Activated T-cell treated with anti-CD3 and anti-CD28 coated beads, Interleukin-2, amount 50 U/mL, for 24 hours (primary cell): ENCODE measurements around the gene MKLN1.

Source experiments
- DNase-seq: peaks from one replicate; pipeline ENCODE4 v3.0.0-alpha.2; 2020
- H3K27ac Mint-ChIP-seq: 2 replicates; pipeline ENCODE4 v1.8.0; 2020; ENCODE audit warnings: mild to moderate bottlenecking, mixed read lengths
- H3K27me3 Mint-ChIP-seq: 2 replicates; pipeline ENCODE4 v1.8.0; 2020; ENCODE audit warnings: mixed read lengths
- H3K36me3 Mint-ChIP-seq: 2 replicates; pipeline ENCODE4 v1.8.0; 2020; ENCODE audit warnings: low read depth, mixed read lengths
- H3K4me1 Mint-ChIP-seq: 2 replicates; pipeline ENCODE4 v1.8.0; 2020; ENCODE audit warnings: low read depth, mixed read lengths
- H3K4me3 Mint-ChIP-seq: 2 replicates; pipeline ENCODE4 v1.8.0; 2020; ENCODE audit warnings: mild to moderate bottlenecking, moderate library complexity, mixed read lengths
- H3K9me3 Mint-ChIP-seq: 2 replicates; pipeline ENCODE4 v1.8.0; 2020; ENCODE audit warnings: mixed read lengths

The MKLN1 gene

DNA sequence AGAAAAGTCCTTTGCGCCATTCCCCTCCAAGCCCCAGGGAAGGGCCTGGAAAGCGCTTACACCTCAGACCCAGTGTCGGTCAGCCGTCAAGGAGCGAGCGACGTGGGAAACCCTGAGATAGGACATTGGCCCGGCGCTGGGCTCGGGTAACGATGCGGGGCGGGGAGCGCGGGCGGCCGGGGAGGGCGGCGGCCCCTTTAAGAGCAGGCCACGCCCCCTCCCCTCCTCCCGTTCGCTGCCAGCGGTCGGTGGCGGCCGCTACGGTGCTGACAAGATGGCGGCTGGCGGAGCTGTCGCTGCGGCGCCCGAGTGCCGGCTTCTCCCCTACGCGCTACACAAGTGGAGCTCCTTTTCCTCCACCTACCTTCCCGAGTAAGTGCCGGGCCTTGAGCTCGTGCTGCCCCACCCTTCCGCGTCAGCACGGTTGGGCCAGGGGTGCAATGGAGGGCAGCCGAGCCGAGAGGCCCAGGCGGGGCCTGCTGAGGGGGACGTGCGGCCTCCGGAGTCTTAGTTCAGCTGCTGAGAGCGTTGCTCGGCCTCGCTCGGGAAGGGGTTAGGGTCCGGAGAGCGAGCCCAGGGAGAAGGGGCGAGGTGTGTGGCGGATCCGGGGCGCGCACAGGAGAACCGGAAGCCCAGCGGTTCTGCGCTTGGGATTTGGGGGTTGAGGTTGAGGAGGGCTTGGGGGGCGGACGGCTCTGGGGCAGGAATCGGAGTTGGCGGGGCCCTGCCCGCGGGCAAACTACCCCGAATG is at the start of gene MKLN1:
Gene MKLN1, plus strand, starts transcription at position 251 of the 751 bp plus-strand sequence. Its CDS starts 24 bp downstream, at position 275.
- no peaks in the 10 kb centered on the region for H3K27me3 Mint-ChIP-seq

DNA sequence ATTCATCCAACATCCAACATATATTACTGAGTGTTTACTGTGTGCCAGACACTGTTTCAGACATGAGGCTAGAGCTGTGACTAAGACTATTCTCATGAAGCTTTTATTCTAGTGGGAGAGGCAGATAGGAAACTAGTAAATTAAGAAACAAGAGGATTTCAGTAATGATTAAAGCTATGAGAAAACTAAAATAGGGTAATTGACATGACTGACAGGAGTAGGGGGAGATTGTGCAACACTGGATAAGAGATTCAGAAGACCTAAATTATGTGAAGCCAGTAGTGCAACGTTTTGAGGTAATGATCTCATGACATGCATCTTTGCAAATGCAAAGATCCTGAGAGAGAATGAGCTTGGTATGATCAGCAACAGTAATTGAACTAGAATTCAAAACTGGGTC is 48.6 kb upstream of the MKLN1 start:
- DNase-seq: no peak
- H3K4me1 Mint-ChIP-seq: no peaks in the 10 kb centered on the region
- H3K36me3 Mint-ChIP-seq: no peaks in the 10 kb centered on the region
- H3K4me3 Mint-ChIP-seq: no peak overlapping the region
- H3K27ac Mint-ChIP-seq: no peak overlapping the region
- no peaks in the 10 kb centered on the region for H3K9me3 Mint-ChIP-seq
- no peaks in the 10 kb centered on the region for H3K27me3 Mint-ChIP-seq

More for the DNA sequence above, at the start of gene MKLN1:
- H3K36me3 Mint-ChIP-seq: peaks cover 19% of the 10 kb centered on the region
- peak within 1 kb of the TSS; percentile 99 for H3K4me3 Mint-ChIP-seq
- H3K9me3 Mint-ChIP-seq: no peaks in the 10 kb centered on the region
- peak; percentile 92 for DNase-seq
- peak within 1 kb of the TSS; percentile 99 for H3K27ac Mint-ChIP-seq
- peaks cover 66% of the 10 kb centered on the region for H3K4me1 Mint-ChIP-seq

- Mint-ChIP-seq H3K4me1 (no peaks in the 10 kb centered on the region), H3K36me3 (no peaks in the 10 kb centered on the region), H3K27ac (no peak overlapping the region), H3K4me3 (no peak overlapping the region), H3K27me3 (no peaks in the 10 kb centered on the region), H3K9me3 (no peaks in the 10 kb centered on the region)
- DNase-seq: no peak
Measured at GRCh38 chr7:131281266-131282048, 46.2 kb upstream of the MKLN1 start.

GRCh38 chr7:131284702-131285419 is 42.8 kb upstream of the MKLN1 start:
- Mint-ChIP-seq H3K4me1 (no peaks in the 10 kb centered on the region), H3K27me3 (no peaks in the 10 kb centered on the region), H3K9me3 (peaks cover 12% of the 10 kb centered on the region), H3K4me3 (no peak overlapping the region), H3K27ac (no peak overlapping the region), H3K36me3 (no peaks in the 10 kb centered on the region)
- no peak for DNase-seq

- H3K27me3 Mint-ChIP-seq: no peaks in the 10 kb centered on the region
- H3K4me1 Mint-ChIP-seq: no peaks in the 10 kb centered on the region
- H3K4me3 Mint-ChIP-seq: no peak overlapping the region
- H3K27ac Mint-ChIP-seq: no peak overlapping the region
- H3K9me3 Mint-ChIP-seq: peaks cover 12% of the 10 kb centered on the region
- DNase-seq: no peak
- H3K36me3 Mint-ChIP-seq: no peaks in the 10 kb centered on the region
Measured at GRCh38 chr7:131285556-131285955, 42.1 kb upstream of the MKLN1 start.

- no peaks in the 10 kb centered on the region for H3K4me1 Mint-ChIP-seq
Measured at GRCh38 chr7:131288450-131288849, 39.2 kb upstream of the MKLN1 start.

GRCh38 chr7:131289051-131289450 is 38.6 kb upstream of the MKLN1 start:
- H3K4me3 Mint-ChIP-seq: no peak overlapping the region
- H3K27me3 Mint-ChIP-seq: no peaks in the 10 kb centered on the region
- no peaks in the 10 kb centered on the region for H3K36me3 Mint-ChIP-seq
- DNase-seq: no peak
- H3K27ac Mint-ChIP-seq: no peak overlapping the region
- peaks cover 12% of the 10 kb centered on the region for H3K9me3 Mint-ChIP-seq
- no peaks in the 10 kb centered on the region for H3K4me1 Mint-ChIP-seq

More at GRCh38 chr7:131288450-131288849, 39.2 kb upstream of the MKLN1 start:
- Mint-ChIP-seq H3K4me3 (no peak overlapping the region), H3K27ac (no peak overlapping the region), H3K27me3 (no peaks in the 10 kb centered on the region), H3K9me3 (peaks cover 12% of the 10 kb centered on the region), H3K36me3 (no peaks in the 10 kb centered on the region)
- DNase-seq: no peak

- Mint-ChIP-seq H3K27ac (no peak overlapping the region), H3K9me3 (peaks cover 12% of the 10 kb centered on the region)
Measured at GRCh38 chr7:131292141-131292905, 35.4 kb upstream of the MKLN1 start.

GRCh38 chr7:131293018-131293417 is 34.7 kb upstream of the MKLN1 start:
- Mint-ChIP-seq H3K27ac (no peak overlapping the region), H3K36me3 (no peaks in the 10 kb centered on the region)
- DNase-seq: no peak

More at GRCh38 chr7:131292141-131292905, 35.4 kb upstream of the MKLN1 start:
- DNase-seq: no peak
- Mint-ChIP-seq H3K4me1 (no peaks in the 10 kb centered on the region), H3K4me3 (no peak overlapping the region), H3K36me3 (no peaks in the 10 kb centered on the region), H3K27me3 (no peaks in the 10 kb centered on the region)

GRCh38 chr7:131294553-131294952 is 33.1 kb upstream of the MKLN1 start:
- DNase-seq: no peak
- H3K27ac Mint-ChIP-seq: no peak overlapping the region
- H3K36me3 Mint-ChIP-seq: no peaks in the 10 kb centered on the region

More at GRCh38 chr7:131293018-131293417, 34.7 kb upstream of the MKLN1 start:
- Mint-ChIP-seq H3K4me3 (no peak overlapping the region), H3K4me1 (no peaks in the 10 kb centered on the region), H3K9me3 (peaks cover 7% of the 10 kb centered on the region), H3K27me3 (no peaks in the 10 kb centered on the region)

DNA sequence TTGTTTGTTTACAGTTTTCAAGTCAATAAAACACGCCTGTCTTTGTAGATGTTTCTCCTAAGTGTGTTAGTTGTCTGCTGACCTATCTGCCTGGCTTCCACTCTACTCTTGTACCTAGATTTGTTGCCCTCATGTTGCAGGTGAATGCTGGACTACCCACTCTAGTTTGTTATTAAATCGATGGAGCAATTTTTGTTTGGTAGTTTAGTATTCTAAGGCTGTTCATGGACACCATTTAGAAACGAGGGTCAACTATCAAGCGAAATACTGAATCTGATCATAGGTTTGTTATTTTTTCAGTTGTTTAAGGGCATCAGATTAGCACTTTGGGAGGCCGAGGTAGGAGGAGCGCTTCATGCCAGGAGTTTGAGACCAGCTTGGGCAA is 29.1 kb upstream of the MKLN1 start:
- H3K4me1 Mint-ChIP-seq: no peaks in the 10 kb centered on the region
- DNase-seq: no peak
- H3K36me3 Mint-ChIP-seq: no peaks in the 10 kb centered on the region
- no peaks in the 10 kb centered on the region for H3K27me3 Mint-ChIP-seq
- no peak overlapping the region for H3K4me3 Mint-ChIP-seq
- no peak overlapping the region for H3K27ac Mint-ChIP-seq
- H3K9me3 Mint-ChIP-seq: no peaks in the 10 kb centered on the region

More at GRCh38 chr7:131294553-131294952, 33.1 kb upstream of the MKLN1 start:
- H3K27me3 Mint-ChIP-seq: no peaks in the 10 kb centered on the region
- no peak overlapping the region for H3K4me3 Mint-ChIP-seq
- H3K9me3 Mint-ChIP-seq: no peaks in the 10 kb centered on the region
- no peaks in the 10 kb centered on the region for H3K4me1 Mint-ChIP-seq

GRCh38 chr7:131299074-131299473 is 28.6 kb upstream of the MKLN1 start:
- H3K4me1 Mint-ChIP-seq: no peaks in the 10 kb centered on the region
- H3K27me3 Mint-ChIP-seq: no peaks in the 10 kb centered on the region
- DNase-seq: no peak
- no peak overlapping the region for H3K27ac Mint-ChIP-seq
- no peaks in the 10 kb centered on the region for H3K36me3 Mint-ChIP-seq
- H3K4me3 Mint-ChIP-seq: no peak overlapping the region
- no peaks in the 10 kb centered on the region for H3K9me3 Mint-ChIP-seq

- Mint-ChIP-seq H3K27ac (no peak overlapping the region), H3K27me3 (no peaks in the 10 kb centered on the region), H3K36me3 (no peaks in the 10 kb centered on the region), H3K9me3 (no peaks in the 10 kb centered on the region), H3K4me1 (no peaks in the 10 kb centered on the region), H3K4me3 (no peak overlapping the region)
- DNase-seq: no peak
Measured at GRCh38 chr7:131300078-131300477, 27.6 kb upstream of the MKLN1 start.
